K562 (cell line): ENCODE measurements around the gene FTSJ1. TPM values are rescaled to one million over a fixed set of nuclear protein-coding genes. Genes with fewer than 3 reads are reported as not detected.

Experiments
- BRD9 ChIP-seq: fragments of 450-650 bp; IDR thresholded peaks from 2 replicates; pipeline ENCODE4 v1.6.1; 2018; ENCODE audit warnings: low read depth; ENCODE audit not compliant: partially characterized antibody
- CBFA2T3 ChIP-seq: fragments of 450-650 bp; IDR thresholded peaks from 2 replicates; pipeline ENCODE4 v1.6.1; 2017
- CHCHD3 ChIP-seq: fragments of 250-450 bp; sonication (Bioruptor Pico); IDR thresholded peaks from 2 replicates; pipeline ENCODE4 v2.1.2; 2022; ENCODE audit warnings: mild to moderate bottlenecking
- HDAC1 ChIP-seq, 2 experiments: fragments of 450-650 bp; IDR thresholded peaks; 2 replicates each; pipeline ENCODE4 v1.6.1; 2016 to 2017; ENCODE audit warnings: inconsistent platforms in 1 of 2, mild to moderate bottlenecking in 1 of 2, moderate library complexity in 1 of 2
- KDM2B ChIP-seq: fragments of 250-450 bp; sonication (Bioruptor Pico); IDR thresholded peaks from 2 replicates; pipeline ENCODE4 v1.8.0; 2021; ENCODE audit warnings: mild to moderate bottlenecking, moderate library complexity
- KLF6 ChIP-seq: fragments of 250-450 bp; sonication (Bioruptor Pico); IDR thresholded peaks from 2 replicates; pipeline ENCODE4 v1.4.0; 2020; ENCODE audit warnings: mild to moderate bottlenecking, moderate library complexity, borderline replicate concordance
- MAFF ChIP-seq: IDR thresholded peaks from 2 replicates; pipeline ENCODE4 v1.6.1; 2012; ENCODE audit warnings: low read length, improper control_type of control experiment
- MAZ ChIP-seq, 2 experiments: fragments of 450-650 bp in 1 of 2; sonication (generic) in 1 of 2; formaldehyde crosslinking; IDR thresholded peaks in 1 of 2; conservative IDR thresholded peaks in 1 of 2; 2 replicates each; pipeline versions ENCODE4 v1.4.0 to v1.5.0; 2020; ENCODE audit warnings: mild to moderate bottlenecking in 1 of 2, missing genetic modification reagents in 1 of 2
- MLX ChIP-seq, 2 experiments: fragments of 450-650 bp in 1 of 2; sonication (generic) in 1 of 2; formaldehyde crosslinking; conservative IDR thresholded peaks; 2 replicates each; pipeline versions ENCODE4 v1.4.0 to v1.8.1; 2020 to 2022; ENCODE audit warnings: mild to moderate bottlenecking in 1 of 2, missing genetic modification reagents in 1 of 2
- MNT ChIP-seq, 2 experiments: fragments of 450-650 bp; conservative IDR thresholded peaks; 2 replicates each; pipeline ENCODE4 v1.6.1; 2017; ENCODE audit warnings: mild to moderate bottlenecking in 2 of 2, moderate library complexity in 2 of 2
- MTA3 ChIP-seq: fragments of 450-650 bp; formaldehyde crosslinking; IDR thresholded peaks from 2 replicates; pipeline ENCODE4 v1.6.1; 2017; ENCODE audit warnings: mild to moderate bottlenecking, borderline replicate concordance
- NCOA4 ChIP-seq: fragments of 450-650 bp; IDR thresholded peaks from 2 replicates; pipeline ENCODE4 v1.6.1; 2018; ENCODE audit warnings: mild to moderate bottlenecking; ENCODE audit not compliant: partially characterized antibody
- NFRKB ChIP-seq: fragments of 450-650 bp; IDR thresholded peaks from 2 replicates; pipeline ENCODE4 v1.6.1; 2016; ENCODE audit warnings: low read depth
- OTX1 ChIP-seq: fragments of 450-650 bp; formaldehyde crosslinking; IDR thresholded peaks from 2 replicates; pipeline ENCODE4 v1.4.0; 2022; ENCODE audit warnings: mild to moderate bottlenecking
- RBM34 ChIP-seq: fragments of 200-400 bp; formaldehyde crosslinking; IDR thresholded peaks from 2 replicates; pipeline ENCODE4 v1.6.1; 2018; ENCODE audit warnings: low read length, borderline replicate concordance; ENCODE audit not compliant: insufficient read depth
- SAFB ChIP-seq: fragments of 200-400 bp; formaldehyde crosslinking; IDR thresholded peaks from 2 replicates; pipeline ENCODE4 v1.6.1; 2017; ENCODE audit warnings: low read depth, low read length, borderline replicate concordance
- SMARCA4 ChIP-seq: fragments of 450-650 bp; IDR thresholded peaks from 2 replicates; pipeline ENCODE4 v1.6.1; 2016
- SMARCA5 ChIP-seq: fragments of 450-650 bp; IDR thresholded peaks from 2 replicates; pipeline ENCODE4 v1.6.1; 2016
- SNIP1 ChIP-seq: fragments of 450-650 bp; IDR thresholded peaks from 2 replicates; pipeline ENCODE4 v1.7.1; 2017; ENCODE audit warnings: low read depth, mild to moderate bottlenecking
- SOX6 ChIP-seq: fragments of 450-650 bp; IDR thresholded peaks from 2 replicates; pipeline ENCODE4 v1.6.1; 2014; ENCODE audit warnings: mild to moderate bottlenecking
- SP1 ChIP-seq: sonication (generic); formaldehyde crosslinking; IDR thresholded peaks from 2 replicates; pipeline ENCODE4 v1.8.1; 2022; ENCODE audit warnings: mild to moderate bottlenecking, missing genetic modification reagents
- SRSF7 ChIP-seq: fragments of 200-400 bp; formaldehyde crosslinking; optimal IDR thresholded peaks from 2 replicates; pipeline ENCODE3; 2017; ENCODE audit warnings: mild to moderate bottlenecking, low read depth, low read length
- SRSF9 ChIP-seq: fragments of 200-400 bp; formaldehyde crosslinking; IDR thresholded peaks from 2 replicates; pipeline ENCODE4 v1.6.1; 2017; ENCODE audit warnings: low read depth, low read length, borderline replicate concordance
- ZNF143 ChIP-seq: sonication (generic); formaldehyde crosslinking; IDR thresholded peaks from 2 replicates; pipeline ENCODE4 v1.9.0; 2022; ENCODE audit warnings: mild to moderate bottlenecking, missing genetic modification reagents
- ZNF253 ChIP-seq: fragments of 250-450 bp; sonication (Bioruptor Pico); conservative IDR thresholded peaks from 2 replicates; pipeline ENCODE4 v1.6.1; 2021; ENCODE audit warnings: mild to moderate bottlenecking
- ZNF316 ChIP-seq: fragments of 450-650 bp; IDR thresholded peaks from 2 replicates; pipeline ENCODE4 v1.6.1; 2016
- ZNF740 ChIP-seq, 3 experiments: fragments of 200-800 bp in 1 of 3; sonication (Bioruptor generic) in 1 of 3; sonication (generic) in 1 of 3; formaldehyde crosslinking in 1 of 3; IDR thresholded peaks; 2 replicates each; pipeline versions ENCODE4 v1.6.1 to v1.8.0; 2016 to 2022; ENCODE audit warnings: mild to moderate bottlenecking in 2 of 3, missing compliant biosample characterization in 2 of 3, missing genetic modification characterization in 2 of 3, missing genetic modification reagents in 1 of 3
- polyA plus RNA-seq, 8 experiments: library from polyadenylated mRNA; depleted of rRNA in 4 of 8; stranded (reverse) in 5 of 8; unstranded in 3 of 8; fragments of >200 nt; fragmentation: Nextera tagmentation in 2 of 8; fragmentation: Illumina TruSeq in 1 of 8; extraction: Ambion mirVana in 2 of 8; extraction: Trizol in 1 of 8; gene quantifications; 2 replicates each; pipeline versions ENCODE4 v1.2.1 to v1.2.3, GENCODE V29; 2011 to 2014; ENCODE audit warnings: inconsistent platforms in 1 of 8, missing spikeins in 1 of 8
- total RNA-seq, 7 experiments: library from RNA; depleted of rRNA in 6 of 7; stranded (reverse); fragments of >200 nt in 6 of 7; fragmentation: Illumina TruSeq in 2 of 7; extraction: Trizol in 2 of 7; gene quantifications; 2 replicates each; pipeline versions ENCODE4 v1.2.1 to v1.2.3, GENCODE V29; 2011 to 2021; ENCODE audit warnings: low replicate concordance in 1 of 7

FTSJ1 gene
- total and polyA plus RNA-seq, 9 of the 15 experiments (the other 6 are each of a cell fraction or from before 2014, with no cell fraction given) = 12.2 to 95.6 (median 71.6) TPM

- no peak for TF ChIP-seq SRSF7
- TF ChIP-seq ZNF740 (CRISPR knock-in tag; IDR thresholded peaks at IDR 0.05) = 0 out of 2 replicates have a peak, but pooled peaks have one; percentile 85
- TF ChIP-seq ZNF740 (tag; IDR thresholded peaks at IDR 0.05) = peak in 1 of 2 experiments; percentile 77; a peak in 2 of 4 replicates
- TF ChIP-seq HDAC1 (IDR thresholded peaks at IDR 0.05) = no peak
- no peak for TF ChIP-seq SRSF9
- TF ChIP-seq ZNF143 (CRISPR knock-in tag) = no peak
- no peak for TF ChIP-seq MLX (CRISPR knock-in tag; conservative IDR thresholded peaks at IDR 0.05)
- peak in 1 of 2 experiments; percentile 43; a peak in 1 of 4 replicates for TF ChIP-seq MAZ (CRISPR knock-in tag; conservative IDR thresholded peaks at IDR 0.05 in 1 of 2, IDR thresholded peaks at IDR 0.05 in 1 of 2)
- TF ChIP-seq MNT (conservative IDR thresholded peaks at IDR 0.05) = peak in 1 of 2 experiments; percentile 64; a peak in 2 of 4 replicates
- no peak for TF ChIP-seq SAFB
- no peak for TF ChIP-seq OTX1
- TF ChIP-seq MTA3 = peak; percentile 66; the same call in 1 of the 2 replicates
- 0 out of 2 replicates have a peak, but pooled peaks have one; percentile 56 for TF ChIP-seq NFRKB
- peak; percentile 23 for TF ChIP-seq BRD9
- TF ChIP-seq SMARCA4 = peak; percentile 50; the same call in 1 of the 2 replicates
- TF ChIP-seq KLF6 (CRISPR knock-in tag) = no peak
- no peak; the same call in 1 of the 2 replicates for TF ChIP-seq ZNF316
- peak; percentile 28; the same call in 1 of the 2 replicates for TF ChIP-seq SOX6
- no peak for TF ChIP-seq SNIP1
- no peak for TF ChIP-seq CHCHD3 (CRISPR knock-in tag)
- no peak for TF ChIP-seq MAFF
- TF ChIP-seq CBFA2T3 = no peak
- peak; percentile 72 for TF ChIP-seq SP1 (CRISPR knock-in tag)
- TF ChIP-seq ZNF253 (CRISPR knock-in tag) = no peak
- no peak for TF ChIP-seq KDM2B (CRISPR knock-in tag)
- TF ChIP-seq NCOA4 = no peak
- TF ChIP-seq SMARCA5 = no peak
- TF ChIP-seq RBM34 = no peak
These were observed 45.6 kb downstream of the FTSJ1 start, which contains the start of gene EBP (continued) for GRCh38 chrX:48521353-48522243.
